HL-60 (cell line): ENCODE data around the gene TXNRD3.

Experiments
- DNase-seq, 2 experiments: peaks; one replicate each; pipeline ENCODE4 v3.0.0-alpha.2; 2010 to 2020; ENCODE audit warnings: low read depth in 1 of 2, low spot score in 1 of 2
- H3K27ac ChIP-seq: fragments of 250-450 bp; sonication (Bioruptor Pico); replicated peaks from 2 replicates; pipeline ENCODE4 v1.5.1; 2020; ENCODE audit warnings: mild to moderate bottlenecking, moderate library complexity
- H3K27me3 ChIP-seq: fragments of 250-450 bp; sonication (Bioruptor Pico); 2 replicates; pipeline ENCODE4 v1.5.1; 2021; ENCODE audit warnings: mild to moderate bottlenecking, moderate library complexity; ENCODE audit not compliant: insufficient read depth, poor library complexity, severe bottlenecking
- H3K4me3 ChIP-seq: replicated peaks from 2 replicates; pipeline ENCODE4 v1.5.1; 2011; ENCODE audit warnings: mild to moderate bottlenecking, control low read depth, low read length; ENCODE audit not compliant: insufficient read depth
- CTCF ChIP-seq: IDR thresholded peaks from one replicate; pipeline ENCODE4 v1.5.1; 2011; ENCODE audit warnings: low read length, control low read depth, inconsistent platforms; ENCODE audit not compliant: insufficient read depth
- GABPA ChIP-seq: IDR thresholded peaks from 2 replicates; pipeline ENCODE4 v1.6.1; 2012; ENCODE audit warnings: low read depth
- POLR2AphosphoS5 ChIP-seq: IDR thresholded peaks from 2 replicates; pipeline ENCODE4 v1.6.1; 2012; ENCODE audit warnings: low read depth
- REST ChIP-seq: IDR thresholded peaks from 2 replicates; pipeline ENCODE4 v1.6.1; 2012; ENCODE audit warnings: low read depth; ENCODE audit not compliant: insufficient replicate concordance
- SPI1 ChIP-seq: IDR thresholded peaks from 2 replicates; pipeline ENCODE4 v1.6.1; 2012; ENCODE audit warnings: low read depth, mild to moderate bottlenecking, borderline replicate concordance

TXNRD3 gene

GRCh38 chr3:126568776-126569342 is 86.1 kb downstream of the TXNRD3 start:
- H3K4me3 ChIP-seq = no peak overlapping the region
- no peak for TF ChIP-seq REST
- no peak for TF ChIP-seq SPI1
- no peak for DNase-seq
- no peak overlapping the region for H3K27ac ChIP-seq
- H3K27me3 ChIP-seq = no peaks in the 10 kb centered on the region

- H3K27me3 ChIP-seq = no peaks in the 10 kb centered on the region
- no peak for DNase-seq
- H3K27ac ChIP-seq = no peak overlapping the region
- no peak overlapping the region for H3K4me3 ChIP-seq
- TF ChIP-seq POLR2AphosphoS5 = no peak
- TF ChIP-seq GABPA = no peak
- TF ChIP-seq CTCF = no peak
- TF ChIP-seq REST = no peak
- no peak for TF ChIP-seq SPI1
Observed at GRCh38 chr3:126567696-126568438, 87.1 kb downstream of the TXNRD3 start.

GRCh38 chr3:126562737-126563276 is 92.1 kb downstream of the TXNRD3 start:
- H3K27ac ChIP-seq = no peak overlapping the region
- no peak for DNase-seq
- H3K27me3 ChIP-seq = no peaks in the 10 kb centered on the region
- no peak overlapping the region for H3K4me3 ChIP-seq
- TF ChIP-seq CTCF = no peak
- no peak for TF ChIP-seq SPI1

- Histone ChIP-seq H3K27ac (no peak within 1 kb of the TSS), H3K4me3 (no peak within 1 kb of the TSS), H3K27me3 (no peaks in the 10 kb centered on the region)
- TF ChIP-seq SPI1 (no peak), REST (no peak), POLR2AphosphoS5 (no peak)
- no peak for DNase-seq
Observed at GRCh38 chr3:126558336-126559071, 96.4 kb downstream of the TXNRD3 start, which contains the start of gene C3orf22. Gene C3orf22 (minus strand): TSS chr3:126558932. CDS start chr3:126553390, 5,542 bp downstream.
